ENCODE data around the gene PFDN4.
"Not testable (repeated sequence)": the region's sequence is repeated elsewhere in the genome, so short reads cannot be mapped to it uniquely, and the experiment has no call there.

PFDN4 gene

DNA sequence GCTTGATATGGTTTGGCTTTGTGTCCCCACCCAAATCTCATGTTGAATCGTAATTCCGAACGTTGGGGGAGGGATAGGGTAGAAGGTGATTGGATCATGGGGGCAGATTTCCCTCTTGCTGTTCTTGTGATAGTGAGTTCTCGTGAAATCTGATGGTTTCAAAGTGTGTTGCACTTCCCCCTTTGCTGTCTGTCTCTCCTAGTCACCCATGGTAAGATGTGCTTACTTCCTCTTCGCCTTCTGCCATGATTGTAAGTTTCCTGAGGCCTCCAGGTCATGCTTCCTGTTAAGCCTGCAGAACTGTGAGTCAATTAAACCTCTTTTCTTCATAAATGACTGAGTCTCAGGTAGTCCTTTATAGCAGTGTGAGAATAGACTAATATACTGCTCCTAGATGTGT, 19.9 kb downstream of the PFDN4 start:
- DNase-seq, result no peak

- DNase-seq, result no peak
Measured at GRCh38 chr20:54228841-54229240, 21.0 kb downstream of the PFDN4 start.

DNA sequence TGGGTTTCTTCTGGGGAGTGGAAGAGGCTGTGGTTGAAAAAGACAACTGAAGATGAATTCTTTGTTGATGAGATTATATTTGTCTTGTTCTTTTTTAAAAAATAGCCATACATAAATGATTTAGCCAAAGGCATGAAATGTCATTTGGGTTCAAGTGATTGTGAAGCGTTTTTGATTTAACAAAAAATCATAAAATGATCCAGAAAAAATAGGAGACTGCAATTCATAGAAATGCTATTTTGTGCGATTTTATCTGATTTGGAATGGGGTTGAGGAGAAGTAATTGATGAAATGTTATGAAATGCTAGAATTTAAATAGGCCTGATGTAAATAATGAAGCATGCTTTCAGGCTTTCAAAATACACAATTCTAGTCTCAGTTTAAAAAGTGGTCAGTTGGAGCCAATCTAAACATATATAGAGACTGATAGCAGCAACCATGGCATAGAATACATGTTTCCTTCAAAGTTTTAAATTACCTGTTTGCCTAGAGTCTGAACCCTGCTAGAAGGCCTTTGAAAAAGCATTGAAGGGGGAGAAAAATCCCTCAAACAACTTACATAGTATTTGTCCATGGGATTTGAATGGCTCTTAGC, 21.8 kb downstream of the PFDN4 start:
- DNase-seq, result no peak

- DNase-seq, result no peak
Measured at GRCh38 chr20:54231036-54231435, 23.1 kb downstream of the PFDN4 start.

DNA sequence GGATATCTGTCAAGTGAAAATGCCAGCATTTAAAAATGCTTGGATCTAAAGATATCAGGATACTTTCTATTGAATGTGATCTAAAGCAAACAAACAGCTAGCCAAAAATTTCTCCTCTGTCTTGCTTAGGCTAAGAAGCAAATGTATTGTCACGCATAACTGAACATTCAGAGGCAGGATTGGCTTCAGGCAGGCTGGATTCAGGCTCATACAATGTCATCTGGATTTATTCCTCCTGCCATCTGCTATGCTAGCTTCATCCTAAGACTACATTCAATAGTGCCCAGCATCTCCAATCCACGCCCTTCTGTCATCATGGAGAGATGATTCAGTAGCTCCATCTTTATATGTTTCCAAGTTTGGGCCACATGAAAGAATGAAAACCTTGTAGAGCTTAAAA, 27.1 kb downstream of the PFDN4 start:
- no peak for DNase-seq

GRCh38 chr20:54237116-54237943, 29.4 kb downstream of the PFDN4 start:
- no peak for DNase-seq

DNA sequence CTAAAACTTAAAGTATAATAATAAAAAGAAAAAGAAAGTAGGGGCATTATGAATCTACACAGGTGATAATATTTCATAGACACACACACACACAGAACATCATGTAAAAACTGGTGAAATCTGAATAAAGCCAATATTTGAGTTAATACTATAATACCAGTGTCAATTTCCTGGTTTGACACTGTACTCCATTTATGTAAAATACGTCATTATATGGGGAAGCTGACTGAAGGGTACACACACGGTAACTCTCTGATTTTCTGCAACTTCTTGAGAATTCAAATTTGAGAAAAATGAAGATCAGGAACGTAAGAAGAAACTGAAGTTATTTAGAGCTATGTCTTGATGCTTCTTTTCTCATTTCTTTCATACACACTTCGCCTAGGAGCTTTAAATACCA, 36.2 kb downstream of the PFDN4 start:
- no peak for DNase-seq

GRCh38 chr20:54248705-54249104, 40.8 kb downstream of the PFDN4 start:
- DNase-seq, result not testable (repeated sequence)

DNA sequence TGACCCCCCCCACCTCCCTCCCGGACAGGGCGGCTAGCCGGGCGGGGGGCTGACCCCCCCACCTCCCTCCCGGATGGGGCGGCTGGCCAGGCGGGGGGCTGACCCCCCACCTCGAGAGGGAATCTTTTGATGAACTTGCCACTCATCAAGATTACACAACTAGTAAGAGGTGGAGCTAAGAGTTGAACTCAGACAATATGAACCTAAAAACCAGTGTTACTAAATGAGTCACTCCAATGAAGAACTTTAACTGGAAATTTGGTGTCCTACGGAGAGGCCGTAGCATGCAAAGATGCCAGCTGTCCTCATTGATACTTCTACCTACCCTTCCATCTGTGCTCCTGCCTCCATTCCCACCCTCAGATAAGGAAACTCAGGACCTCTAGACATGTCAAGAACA, 42.8 kb downstream of the PFDN4 start:
- DNase-seq, result no peak

DNA sequence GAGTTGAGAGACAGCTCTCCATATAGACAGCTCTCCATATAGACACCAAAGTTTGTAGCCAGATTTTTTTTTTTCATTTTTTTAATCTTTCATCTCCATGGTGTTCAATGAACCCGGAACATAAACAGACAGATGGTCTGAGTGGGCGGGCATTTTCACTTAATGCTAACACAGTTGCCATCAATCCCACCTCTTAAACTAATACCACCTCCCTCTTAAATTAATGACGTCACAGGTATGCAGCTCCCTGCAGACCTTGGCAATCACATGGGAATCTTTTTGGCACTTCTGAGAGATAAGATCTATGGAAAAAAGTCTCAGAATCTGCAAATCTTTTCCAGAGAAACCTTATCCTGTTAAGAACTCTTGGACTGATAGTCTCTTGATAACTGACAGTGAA, 43.2 kb downstream of the PFDN4 start:
- no peak for DNase-seq

DNA sequence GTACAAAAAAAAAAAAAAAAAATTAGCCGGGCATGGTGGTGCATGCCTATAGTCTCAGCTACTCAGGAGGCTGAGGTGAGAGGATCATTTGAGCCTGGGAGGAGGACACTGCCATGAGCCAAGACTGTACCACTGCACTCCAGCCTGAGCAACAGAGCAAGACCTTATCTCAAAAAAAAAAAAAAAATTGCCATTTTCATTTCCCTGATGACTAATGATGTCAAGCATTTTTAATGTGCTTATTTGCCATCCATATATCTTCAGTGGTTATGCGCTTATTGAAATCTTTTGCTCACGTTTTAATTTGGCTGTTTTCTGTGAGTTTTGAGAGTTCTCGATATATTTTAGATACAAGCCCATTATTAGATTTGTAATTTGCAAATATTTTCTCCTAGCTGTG, 46.7 kb downstream of the PFDN4 start:
- DNase-seq, result no peak

GRCh38 chr20:54255157-54255556, 47.3 kb downstream of the PFDN4 start:
- no peak for DNase-seq

DNA sequence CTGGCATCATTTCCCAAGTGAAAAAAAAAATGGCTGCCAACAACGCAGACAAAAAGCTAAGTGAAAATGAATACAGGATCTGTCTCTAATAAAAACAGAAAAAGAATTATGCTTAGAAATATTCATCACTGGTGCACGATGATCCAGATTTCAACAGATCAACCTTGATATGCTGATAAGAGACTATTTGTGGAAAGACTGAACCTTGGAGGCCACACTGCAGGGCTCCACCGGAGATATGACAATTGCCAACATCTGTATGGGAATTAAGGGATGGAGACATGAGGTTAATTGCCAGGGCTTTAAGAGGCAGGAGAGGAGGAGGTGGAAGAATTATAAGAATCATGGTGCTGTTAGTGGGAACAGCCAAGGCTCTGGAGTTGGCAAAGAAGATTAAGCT, 48.3 kb downstream of the PFDN4 start:
- DNase-seq, result no peak

DNA sequence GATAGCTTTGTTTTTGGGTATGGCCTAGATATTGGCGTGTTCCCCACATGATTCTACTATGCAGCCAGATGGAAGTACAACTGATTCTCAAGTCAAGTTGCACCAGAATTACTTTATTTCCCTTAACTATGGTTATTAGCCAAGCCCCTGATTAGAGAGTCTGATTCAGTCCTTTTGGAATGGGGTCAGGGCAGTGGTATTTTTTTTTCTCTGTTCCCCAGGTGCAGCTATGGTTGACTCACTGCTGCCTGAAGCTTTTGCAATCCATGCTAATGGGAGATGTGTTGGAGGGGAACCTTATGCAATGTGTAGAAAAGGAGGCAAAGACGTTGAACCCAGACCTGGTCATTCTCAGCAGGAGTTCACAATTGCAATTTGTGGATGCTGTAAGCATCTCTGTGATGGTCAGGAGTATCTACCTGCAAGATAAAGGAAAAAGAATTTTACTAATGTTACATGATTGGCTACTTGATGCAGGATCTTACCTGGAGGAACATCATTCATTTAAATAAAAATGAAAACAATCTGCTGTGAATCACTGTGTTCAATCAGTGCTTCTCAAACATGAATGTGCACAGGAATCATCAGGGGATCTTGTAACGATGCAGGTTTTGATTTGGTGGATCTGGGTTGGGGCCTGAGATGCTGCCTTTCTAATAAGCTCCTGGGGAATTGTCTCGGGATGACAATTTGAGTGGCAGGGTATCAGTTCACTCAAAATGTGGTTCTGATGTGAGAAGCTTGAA, 49.4 kb downstream of the PFDN4 start:
- no peak for DNase-seq

- no peak for DNase-seq
Measured at GRCh38 chr20:54260116-54260515, 52.2 kb downstream of the PFDN4 start.

GRCh38 chr20:54262671-54263070, 54.8 kb downstream of the PFDN4 start:
- DNase-seq, result no peak

DNA sequence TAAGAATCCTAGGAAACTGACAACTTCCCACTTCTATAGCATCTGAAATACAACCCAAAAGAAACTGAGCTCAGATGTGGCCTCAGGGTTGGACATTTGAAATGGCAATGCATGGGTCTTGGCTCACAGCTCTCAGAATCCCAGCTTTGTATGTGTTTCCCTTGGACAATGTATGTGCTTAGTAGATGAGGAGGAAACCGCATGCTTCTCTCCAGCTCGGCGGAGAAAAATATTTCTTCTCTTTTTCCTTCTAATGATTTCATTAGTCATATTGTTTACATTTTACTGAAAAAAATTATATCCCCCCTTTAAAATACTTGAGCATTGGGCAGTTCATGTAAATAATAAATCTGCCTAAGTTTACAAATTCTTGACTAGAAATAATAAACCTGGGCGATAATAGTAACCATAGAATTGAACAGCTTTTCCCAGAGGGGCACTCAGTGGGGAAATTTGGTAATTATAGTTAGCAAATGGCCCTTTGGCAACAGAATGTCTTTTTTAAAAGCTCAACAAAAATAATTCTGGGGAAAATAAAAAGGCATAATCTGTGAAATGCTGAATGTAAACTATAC, 55.3 kb downstream of the PFDN4 start:
- DNase-seq, result no peak

- not testable (repeated sequence) for DNase-seq
Measured at GRCh38 chr20:54265791-54266190, 57.9 kb downstream of the PFDN4 start.

DNA sequence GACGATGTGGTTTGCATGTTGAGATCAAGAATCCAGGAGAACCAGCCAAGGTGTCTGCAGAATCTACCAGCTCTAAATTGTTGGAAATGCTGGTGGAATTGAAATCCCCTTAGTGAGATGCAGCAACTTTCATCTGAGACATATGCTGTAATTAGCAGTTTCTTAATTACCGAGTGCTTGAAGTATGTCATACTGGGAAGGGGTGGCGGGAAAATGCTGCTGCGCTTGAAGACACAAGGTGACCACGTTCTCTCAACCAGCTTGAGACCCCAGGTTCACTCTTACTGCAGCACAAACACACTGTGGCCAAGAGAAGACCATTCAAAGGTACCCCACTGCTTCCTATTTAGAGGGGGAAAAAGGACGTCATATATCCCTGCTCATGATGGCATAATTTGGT, 59.0 kb downstream of the PFDN4 start:
- DNase-seq, result no peak

DNA sequence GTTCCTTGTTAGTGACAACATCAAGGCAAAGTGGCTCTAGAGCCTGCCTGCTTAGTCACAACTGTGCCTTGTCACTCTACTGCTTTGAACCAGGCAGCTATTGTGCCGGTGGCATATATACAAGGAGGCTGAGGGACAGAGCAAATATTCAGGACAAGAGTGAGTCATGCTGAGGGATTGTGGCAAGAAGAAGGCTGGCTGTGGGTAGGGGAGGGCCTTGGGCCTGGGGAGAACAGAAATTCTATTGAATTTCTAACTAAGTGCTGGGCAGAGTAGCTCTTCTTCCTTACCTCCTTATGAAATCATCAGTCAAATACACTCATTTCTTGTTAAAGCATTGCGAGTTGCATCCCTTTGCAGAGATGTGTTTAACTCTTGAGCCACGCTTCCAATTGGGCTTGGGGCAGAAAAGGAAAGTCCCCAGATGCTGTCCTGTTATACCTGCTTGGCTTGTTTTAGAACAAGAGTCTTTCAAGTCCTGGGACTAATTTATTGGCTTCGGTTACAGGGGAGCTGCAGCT, 59.7 kb downstream of the PFDN4 start:
- no peak for DNase-seq

- DNase-seq, result no peak
Measured at GRCh38 chr20:54268941-54269340, 61.1 kb downstream of the PFDN4 start.
